AML-193 (cell line): Measurements from ENCODE around the gene PRRT4.
A peak's percentile ranks its signal among the peaks of the same experiment; 100 is the strongest.

Experiments
- DNase-seq, 2 experiments: peaks; one replicate each; lab custom pipeline; 2025; lab: John Stamatoyannopoulos, UW

Gene PRRT4

GRCh38 chr7:128344431-128344774 is 17.1 kb downstream of the PRRT4 start:
- DNase-seq, result no peak

GRCh38 chr7:128343554-128344430 is 17.7 kb downstream of the PRRT4 start, which contains the start of gene RBM28:
Gene RBM28, minus strand, starts transcription at chr7:128343908. Its CDS starts 115 bp downstream, at chr7:128343793.
- DNase-seq, result peak; percentile 81 to 89

GRCh38 chr7:128341733-128342132 is 19.8 kb downstream of the PRRT4 start:
- no peak for DNase-seq

- no peak for DNase-seq
Measured at GRCh38 chr7:128335730-128336129, 25.8 kb downstream of the PRRT4 start.

- no peak for DNase-seq
Measured at GRCh38 chr7:128324368-128324680, 37.2 kb downstream of the PRRT4 start.

- no peak for DNase-seq
Measured at GRCh38 chr7:128323459-128324367, 37.8 kb downstream of the PRRT4 start.

- DNase-seq, result peak in 1 of 2 experiments; percentile 14
Measured at GRCh38 chr7:128323040-128323439, 38.5 kb downstream of the PRRT4 start.

GRCh38 chr7:128322040-128322643 is 39.3 kb downstream of the PRRT4 start:
- DNase-seq, result peak; percentile 58 to 74

GRCh38 chr7:128321044-128321422 is 40.5 kb downstream of the PRRT4 start:
- no peak for DNase-seq

- no peak for DNase-seq
Measured at GRCh38 chr7:128318691-128319090, 42.8 kb downstream of the PRRT4 start.

- no peak for DNase-seq
Measured at GRCh38 chr7:128311013-128311412, 50.5 kb downstream of the PRRT4 start.

- no peak for DNase-seq
Measured at GRCh38 chr7:128310499-128310898, 51.0 kb downstream of the PRRT4 start.

- no peak for DNase-seq
Measured at GRCh38 chr7:128309976-128310375, 51.5 kb downstream of the PRRT4 start.

GRCh38 chr7:128309124-128309523 is 52.4 kb downstream of the PRRT4 start:
- no peak for DNase-seq

- no peak for DNase-seq
Measured at GRCh38 chr7:128307061-128307460, 54.4 kb downstream of the PRRT4 start.

GRCh38 chr7:128304212-128304611 is 57.3 kb downstream of the PRRT4 start:
- no peak for DNase-seq

- DNase-seq, result no peak
Measured at GRCh38 chr7:128303643-128304042, 57.8 kb downstream of the PRRT4 start.

GRCh38 chr7:128303133-128303532 is 58.4 kb downstream of the PRRT4 start:
- DNase-seq, result no peak

- no peak for DNase-seq
Measured at GRCh38 chr7:128302139-128302538, 59.4 kb downstream of the PRRT4 start.
